MM.1S (cell line): ENCODE results near the gene SIPA1L2.

Source experiments
- EZH2 ChIP-seq: fragments of 300-600 bp; sonication (generic); optimal IDR thresholded peaks from 2 replicates; pipeline ENCODE3; 2017; ENCODE audit warnings: low read depth, mild to moderate bottlenecking, antibody characterized with exemption, low read length, mixed read lengths
- TF ChIP-seq, protein P1 (sequence below): fragments of 300-600 bp; sonication (generic); IDR thresholded peaks from 2 replicates; pipeline ENCODE4 v1.5.1; 2016; ENCODE audit warnings: antibody characterized with exemption, low read length, mixed read lengths

- TF ChIP-seq, protein P1, sequence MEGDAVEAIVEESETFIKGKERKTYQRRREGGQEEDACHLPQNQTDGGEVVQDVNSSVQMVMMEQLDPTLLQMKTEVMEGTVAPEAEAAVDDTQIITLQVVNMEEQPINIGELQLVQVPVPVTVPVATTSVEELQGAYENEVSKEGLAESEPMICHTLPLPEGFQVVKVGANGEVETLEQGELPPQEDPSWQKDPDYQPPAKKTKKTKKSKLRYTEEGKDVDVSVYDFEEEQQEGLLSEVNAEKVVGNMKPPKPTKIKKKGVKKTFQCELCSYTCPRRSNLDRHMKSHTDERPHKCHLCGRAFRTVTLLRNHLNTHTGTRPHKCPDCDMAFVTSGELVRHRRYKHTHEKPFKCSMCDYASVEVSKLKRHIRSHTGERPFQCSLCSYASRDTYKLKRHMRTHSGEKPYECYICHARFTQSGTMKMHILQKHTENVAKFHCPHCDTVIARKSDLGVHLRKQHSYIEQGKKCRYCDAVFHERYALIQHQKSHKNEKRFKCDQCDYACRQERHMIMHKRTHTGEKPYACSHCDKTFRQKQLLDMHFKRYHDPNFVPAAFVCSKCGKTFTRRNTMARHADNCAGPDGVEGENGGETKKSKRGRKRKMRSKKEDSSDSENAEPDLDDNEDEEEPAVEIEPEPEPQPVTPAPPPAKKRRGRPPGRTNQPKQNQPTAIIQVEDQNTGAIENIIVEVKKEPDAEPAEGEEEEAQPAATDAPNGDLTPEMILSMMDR = no peak
- TF ChIP-seq EZH2 = no peak
Observed at GRCh38 chr1:232648316-232648715, 18.4 kb upstream of the SIPA1L2 start.
